ENCODE measurements around the gene B4GALT6. TPM values are rescaled to one million over a fixed set of nuclear protein-coding genes. Genes with fewer than 3 reads are reported as not detected.

Gene B4GALT6
- total and polyA plus RNA-seq, 9 donors: 2.1 to 16.5 (median 6.5) TPM

DNA sequence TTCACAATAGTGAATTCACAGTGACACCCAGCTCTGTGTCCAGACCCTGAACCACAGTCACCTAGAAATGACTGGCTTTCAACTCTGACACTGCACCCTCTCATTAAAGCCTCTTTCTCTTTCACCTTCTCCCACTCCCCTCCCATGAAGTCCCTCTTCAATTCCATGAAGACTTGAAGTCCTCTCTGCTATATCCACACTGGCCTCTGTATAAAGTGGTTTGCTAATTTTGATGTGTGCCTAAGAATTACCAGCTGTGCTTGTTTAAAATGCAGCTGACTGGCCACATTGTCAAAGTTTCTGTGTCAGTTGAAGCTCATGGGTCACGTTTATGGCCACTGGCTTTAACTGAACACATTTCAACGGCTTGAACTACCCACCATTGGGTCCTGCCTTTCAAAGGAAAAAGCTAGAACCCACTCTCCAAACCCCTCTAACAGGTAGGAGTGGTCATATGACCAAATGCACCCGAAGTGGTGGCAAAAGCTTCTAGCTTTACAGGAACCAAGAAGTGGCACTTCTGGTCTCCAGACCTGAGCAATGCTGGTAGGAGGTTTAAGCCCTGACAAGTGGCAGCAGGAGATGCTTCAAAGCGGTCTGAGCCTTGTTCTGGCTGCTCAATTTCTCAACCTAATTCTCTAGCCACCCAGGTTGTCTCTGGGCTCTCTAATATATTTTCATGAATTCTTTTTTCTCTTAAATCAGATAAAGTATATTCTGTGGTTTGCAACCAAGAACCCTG lies 34.2 kb downstream of the B4GALT6 start:
- H3K27ac ChIP-seq: no peak overlapping the region
- H3K27me3 ChIP-seq: no peaks in the 10 kb centered on the region
- no peak for DNase-seq
- H3K4me1 ChIP-seq (ENCODE audit: insufficient read depth): no peaks in the 10 kb centered on the region
- no peaks in the 10 kb centered on the region for H3K9me3 ChIP-seq
- H3K4me3 ChIP-seq: no peak overlapping the region
- 68 to 79% (median 77%) methylated on average over 4 of the region's 4 CpGs for WGBS, 3 donors
- H3K36me3 ChIP-seq: no peaks in the 10 kb centered on the region
- TF ChIP-seq POLR2A (IDR thresholded peaks at IDR 0.05): no peak
- TF ChIP-seq EP300 (IDR thresholded peaks at IDR 0.05): no peak
- TF ChIP-seq, protein P1, sequence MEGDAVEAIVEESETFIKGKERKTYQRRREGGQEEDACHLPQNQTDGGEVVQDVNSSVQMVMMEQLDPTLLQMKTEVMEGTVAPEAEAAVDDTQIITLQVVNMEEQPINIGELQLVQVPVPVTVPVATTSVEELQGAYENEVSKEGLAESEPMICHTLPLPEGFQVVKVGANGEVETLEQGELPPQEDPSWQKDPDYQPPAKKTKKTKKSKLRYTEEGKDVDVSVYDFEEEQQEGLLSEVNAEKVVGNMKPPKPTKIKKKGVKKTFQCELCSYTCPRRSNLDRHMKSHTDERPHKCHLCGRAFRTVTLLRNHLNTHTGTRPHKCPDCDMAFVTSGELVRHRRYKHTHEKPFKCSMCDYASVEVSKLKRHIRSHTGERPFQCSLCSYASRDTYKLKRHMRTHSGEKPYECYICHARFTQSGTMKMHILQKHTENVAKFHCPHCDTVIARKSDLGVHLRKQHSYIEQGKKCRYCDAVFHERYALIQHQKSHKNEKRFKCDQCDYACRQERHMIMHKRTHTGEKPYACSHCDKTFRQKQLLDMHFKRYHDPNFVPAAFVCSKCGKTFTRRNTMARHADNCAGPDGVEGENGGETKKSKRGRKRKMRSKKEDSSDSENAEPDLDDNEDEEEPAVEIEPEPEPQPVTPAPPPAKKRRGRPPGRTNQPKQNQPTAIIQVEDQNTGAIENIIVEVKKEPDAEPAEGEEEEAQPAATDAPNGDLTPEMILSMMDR (IDR thresholded peaks at IDR 0.05): no peak
- intact Hi-C loops (cut with DNase I): no loop called here

DNA sequence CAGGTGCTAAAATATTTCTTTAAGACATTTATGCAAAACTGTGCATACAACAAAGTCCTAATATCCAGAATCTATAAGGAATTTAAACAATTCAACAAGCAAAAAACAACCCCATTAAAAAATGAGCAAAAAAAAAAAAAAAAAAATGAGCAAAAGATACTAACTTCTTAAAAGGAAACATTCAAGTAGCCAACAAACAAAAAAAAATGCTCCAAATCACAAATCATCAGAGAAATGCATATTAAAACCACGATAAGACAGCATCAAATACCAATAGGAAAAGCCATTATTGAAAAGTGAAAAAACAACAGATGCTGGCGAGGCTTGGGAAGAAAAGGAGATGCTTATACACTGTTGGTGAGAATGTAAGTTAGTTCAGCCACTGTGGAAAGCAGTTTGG lies 34.9 kb downstream of the B4GALT6 start:
- no peak overlapping the region for H3K27ac ChIP-seq
- 81 to 87% (median 85%) methylated on average over 2 of the region's 2 CpGs for WGBS, 3 donors
- no peak for DNase-seq

DNA sequence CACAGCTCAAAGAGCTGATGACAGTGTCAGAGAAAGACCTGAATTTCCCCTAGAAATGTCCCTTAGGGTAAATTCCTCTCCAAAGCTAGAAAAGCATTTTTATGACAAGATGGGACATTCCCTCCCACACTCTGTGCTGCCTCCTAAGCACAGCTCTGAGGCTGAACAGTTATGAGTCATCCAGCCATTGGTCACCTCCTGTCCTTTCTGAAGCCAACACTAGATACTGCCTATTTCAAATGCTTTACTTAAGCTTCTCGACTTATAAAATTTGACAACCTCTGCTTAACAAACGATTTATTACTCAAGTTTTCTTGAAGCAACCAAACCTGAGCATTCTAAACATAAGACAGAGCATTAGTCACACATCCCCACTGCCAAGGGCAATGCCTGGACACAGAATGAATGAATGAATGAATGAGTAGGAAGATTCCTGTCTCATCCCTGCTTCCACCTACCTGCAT lies 35.4 kb downstream of the B4GALT6 start:
- H3K36me3 ChIP-seq: no peaks in the 10 kb centered on the region
- no peaks in the 10 kb centered on the region for H3K9me3 ChIP-seq
- TF ChIP-seq EP300 (IDR thresholded peaks at IDR 0.05) (no peak), POLR2A (IDR thresholded peaks at IDR 0.05) (no peak)
- TF ChIP-seq, protein P1 (IDR thresholded peaks at IDR 0.05): no peak
- H3K27ac ChIP-seq: no peak overlapping the region
- DNase-seq: no peak
- intact Hi-C loops (cut with DNase I): no loop called here
- H3K4me1 ChIP-seq (ENCODE audit: insufficient read depth): no peaks in the 10 kb centered on the region
- no peaks in the 10 kb centered on the region for H3K27me3 ChIP-seq
- no peak overlapping the region for H3K4me3 ChIP-seq
- 58 to 65% (median 62%) methylated on average over 2 of the region's 2 CpGs for WGBS, 3 donors

More for the DNA sequence above, 34.9 kb downstream of the B4GALT6 start:
- Histone ChIP-seq H3K9me3 (no peaks in the 10 kb centered on the region), H3K36me3 (no peaks in the 10 kb centered on the region), H3K4me3 (no peak overlapping the region), H3K27me3 (no peaks in the 10 kb centered on the region), H3K4me1 (ENCODE audit: insufficient read depth) (no peaks in the 10 kb centered on the region)
- no peak for TF ChIP-seq POLR2A (IDR thresholded peaks at IDR 0.05)
- TF ChIP-seq, protein P1 (IDR thresholded peaks at IDR 0.05): no peak
- intact Hi-C loops (cut with DNase I): no loop called here

DNA sequence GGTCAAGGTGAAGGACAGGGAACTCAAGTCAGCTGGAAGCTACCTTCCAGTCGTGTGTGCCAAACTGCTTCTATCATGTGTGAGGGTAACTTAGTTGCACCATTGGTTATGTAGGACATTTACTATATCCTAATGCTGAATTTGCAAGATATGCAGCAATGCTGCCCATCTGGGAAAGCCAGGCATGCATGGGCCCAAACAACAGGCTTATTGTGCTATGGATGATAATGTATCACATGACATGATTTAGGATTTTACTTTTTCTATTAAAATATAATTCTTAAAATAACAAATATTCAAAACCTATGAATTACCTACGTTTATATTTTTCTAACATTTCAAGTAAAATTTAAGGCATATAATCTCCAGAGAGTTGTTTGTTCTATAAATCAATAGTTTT lies 35.9 kb downstream of the B4GALT6 start:
- intact Hi-C loops (cut with DNase I): no loop called here
- H3K4me1 ChIP-seq (ENCODE audit: insufficient read depth): no peaks in the 10 kb centered on the region
- WGBS, 3 donors: 70 to 87% (median 82%) methylated on average over 2 of the region's 2 CpGs
- DNase-seq: no peak
- no peaks in the 10 kb centered on the region for H3K9me3 ChIP-seq
- no peaks in the 10 kb centered on the region for H3K36me3 ChIP-seq
- TF ChIP-seq POLR2A (IDR thresholded peaks at IDR 0.05) (no peak), EP300 (IDR thresholded peaks at IDR 0.05) (no peak)
- TF ChIP-seq, protein P1 (IDR thresholded peaks at IDR 0.05): no peak
- no peak overlapping the region for H3K27ac ChIP-seq
- no peak overlapping the region for H3K4me3 ChIP-seq
- no peaks in the 10 kb centered on the region for H3K27me3 ChIP-seq
